GM19452 (cell line): ENCODE results near the gene IPPK.

Experiments
- ATAC-seq: cut with Tn5 transposase; IDR thresholded peaks from one replicate; pipeline ENCODE4 v1.9.1; 2021; ENCODE audit not compliant: unreplicated experiment

Gene IPPK

DNA sequence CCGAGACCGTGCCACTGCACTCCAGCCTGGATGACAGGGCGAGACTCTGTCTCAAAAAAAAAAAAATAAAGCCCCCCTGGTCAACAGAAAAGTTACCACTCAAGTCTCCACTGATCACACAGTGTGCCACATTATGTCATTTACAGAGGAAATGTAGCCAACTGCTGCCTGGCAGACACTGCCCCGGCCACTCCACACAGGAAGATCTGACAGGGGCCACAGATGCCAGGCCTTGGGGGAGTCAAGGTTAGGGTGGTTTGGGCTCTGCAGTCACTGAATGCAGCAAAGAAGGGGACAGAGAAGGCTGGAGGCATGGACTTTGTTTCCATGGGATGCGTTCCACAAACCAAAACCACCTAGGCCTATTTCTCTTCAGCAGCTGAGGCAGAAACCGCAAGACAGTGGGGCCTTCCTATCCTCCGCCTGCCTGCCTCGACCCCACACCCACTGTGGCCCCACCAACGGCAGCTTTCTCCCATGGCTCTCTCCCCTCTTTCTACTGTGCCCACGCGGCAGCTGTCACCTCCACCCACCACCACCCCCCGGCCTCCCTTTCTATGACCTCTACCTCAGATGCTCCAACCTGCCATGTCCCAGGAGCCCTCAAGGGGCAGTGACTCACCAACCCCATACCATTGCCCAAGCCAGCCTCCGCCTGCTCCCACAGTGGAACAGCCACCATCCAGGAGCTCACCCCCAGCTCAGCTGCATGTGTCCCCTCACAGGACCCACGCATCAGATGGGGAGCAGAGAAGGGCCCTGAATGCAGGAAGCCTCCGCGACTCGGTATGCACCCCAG lies 12.4 kb downstream of the IPPK start:
- no peak for ATAC-seq

GRCh38 chr9:92656537-92656925 lies 13.4 kb downstream of the IPPK start:
- ATAC-seq: no peak

DNA sequence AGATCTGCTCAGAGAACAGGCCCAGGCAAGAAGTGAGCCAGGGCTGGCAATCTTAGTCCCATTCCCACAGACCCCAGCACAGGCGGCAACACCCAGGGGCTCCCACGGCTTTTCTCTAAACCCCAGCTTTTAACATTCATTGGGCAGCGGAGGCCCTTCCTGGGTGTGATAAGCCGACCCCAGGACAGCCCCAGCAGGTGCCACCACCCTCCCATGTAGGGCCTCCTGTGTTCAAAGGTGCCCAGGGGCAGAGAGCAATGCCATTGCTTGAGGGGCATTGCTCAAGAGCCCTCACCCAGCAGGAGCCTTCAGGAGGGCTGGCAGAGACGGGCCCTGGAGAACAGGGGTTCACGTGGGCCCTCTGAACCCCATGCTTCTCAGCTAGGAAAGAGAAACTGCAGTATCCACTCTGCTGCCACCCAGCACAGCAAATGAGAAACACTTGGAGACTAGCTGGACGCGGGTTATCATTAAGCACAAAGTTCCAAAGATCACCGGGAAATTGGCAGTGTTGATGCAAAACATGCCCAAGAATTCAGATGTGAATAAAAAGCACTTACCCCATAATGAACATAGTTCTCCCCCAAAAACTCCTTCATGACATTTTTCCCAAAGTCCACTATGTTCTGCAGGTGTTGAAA lies 13.9 kb downstream of the IPPK start:
- ATAC-seq: no peak

DNA sequence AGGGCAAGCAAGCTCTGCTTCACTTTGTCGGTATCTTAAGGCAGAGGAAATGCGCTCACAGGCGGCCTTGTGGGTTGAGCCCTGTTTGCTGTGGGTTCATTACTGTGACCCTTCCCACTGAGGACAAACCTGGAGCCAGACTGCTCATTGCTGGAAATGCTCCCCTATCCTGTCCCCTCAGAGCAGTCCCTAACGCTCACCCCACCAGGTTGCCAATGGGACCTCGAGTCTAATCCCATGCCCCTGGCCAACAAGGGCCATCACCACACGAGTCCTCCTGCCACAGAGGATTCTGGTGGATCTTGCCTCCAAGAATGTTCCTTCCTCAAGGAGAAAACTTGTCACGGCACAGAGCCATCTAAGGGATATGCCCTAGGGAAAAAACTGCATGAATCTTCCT lies 14.6 kb downstream of the IPPK start:
- ATAC-seq: no peak

- ATAC-seq: no peak
These were observed 15.2 kb downstream of the IPPK start for GRCh38 chr9:92654481-92655301.

- ATAC-seq: no peak
These were observed 17.5 kb downstream of the IPPK start for GRCh38 chr9:92652461-92652860.

DNA sequence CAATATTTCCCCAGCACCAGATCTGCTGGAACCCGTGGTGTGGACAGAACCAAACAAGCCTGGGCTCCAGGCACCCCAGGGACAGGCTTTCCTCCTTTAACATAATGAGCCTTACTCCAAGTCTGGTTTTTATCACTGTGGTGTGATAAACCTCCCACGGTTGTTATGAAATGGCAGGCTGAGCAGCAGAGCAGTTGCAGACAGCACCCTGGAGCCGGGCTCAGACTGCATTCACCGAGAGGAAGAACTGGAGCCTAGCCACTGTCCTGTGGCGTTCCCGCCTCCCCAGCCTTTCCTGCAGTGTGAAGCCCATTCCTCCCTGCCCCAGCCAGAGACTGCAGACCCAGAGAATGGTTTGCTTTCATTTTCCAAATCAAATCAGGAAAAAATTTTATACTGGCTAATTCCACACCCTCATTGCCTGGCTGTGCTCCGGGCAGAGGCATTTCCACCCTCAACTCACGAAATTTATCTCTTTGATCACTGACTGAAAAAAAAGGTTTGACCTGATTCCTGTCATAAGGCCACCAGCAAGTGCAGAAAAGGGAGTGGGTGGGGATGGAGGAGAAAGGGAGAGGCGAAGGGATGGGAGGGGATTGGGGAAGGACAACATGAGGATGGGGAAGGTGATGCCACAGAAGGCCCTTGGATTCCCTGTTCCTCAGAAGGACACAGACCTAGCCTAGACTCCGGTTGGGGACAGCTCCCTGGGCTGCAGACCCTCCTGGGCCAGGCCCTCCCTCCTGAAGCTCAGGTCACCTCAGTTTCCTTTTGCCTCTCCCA lies 18.9 kb downstream of the IPPK start:
- no peak for ATAC-seq

DNA sequence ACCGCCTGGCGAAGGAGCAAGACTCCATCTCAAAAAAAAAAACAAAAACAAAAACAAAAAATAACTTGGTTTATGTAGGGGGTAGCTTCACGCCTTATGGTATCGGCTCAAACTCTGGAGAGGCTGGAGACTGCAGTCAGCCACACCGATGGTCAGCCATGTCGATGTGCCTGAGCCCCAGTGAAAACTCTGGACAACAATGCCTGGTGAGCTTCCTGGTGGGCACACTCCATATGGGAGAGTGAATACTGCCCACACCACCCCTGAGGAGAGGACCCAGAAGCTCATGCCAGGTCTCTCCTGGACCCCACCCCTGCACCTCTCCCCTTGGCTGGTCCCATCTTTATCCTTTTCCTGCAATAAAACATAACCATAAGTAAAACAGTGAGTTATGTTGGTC lies 19.6 kb downstream of the IPPK start:
- no peak for ATAC-seq

DNA sequence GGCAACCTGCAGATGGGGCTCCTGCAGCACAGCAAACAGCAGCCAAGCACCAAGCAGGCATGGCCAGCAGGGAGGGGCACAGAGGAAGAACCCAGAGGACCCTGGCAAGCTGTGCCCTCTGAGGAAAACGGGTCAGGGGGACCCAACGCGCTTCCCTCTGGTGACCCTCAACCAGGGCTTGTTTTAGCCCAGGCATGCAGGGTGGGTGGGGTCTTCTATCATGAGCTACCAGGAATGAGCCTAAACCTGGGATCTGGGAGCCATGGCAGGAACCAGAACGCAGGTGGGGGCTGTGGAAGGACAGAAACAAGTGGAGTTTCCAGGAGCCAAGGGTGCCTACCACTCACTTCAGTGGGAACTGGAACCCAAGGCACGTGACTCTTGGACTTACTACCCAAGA lies 20.9 kb downstream of the IPPK start:
- ATAC-seq: no peak

DNA sequence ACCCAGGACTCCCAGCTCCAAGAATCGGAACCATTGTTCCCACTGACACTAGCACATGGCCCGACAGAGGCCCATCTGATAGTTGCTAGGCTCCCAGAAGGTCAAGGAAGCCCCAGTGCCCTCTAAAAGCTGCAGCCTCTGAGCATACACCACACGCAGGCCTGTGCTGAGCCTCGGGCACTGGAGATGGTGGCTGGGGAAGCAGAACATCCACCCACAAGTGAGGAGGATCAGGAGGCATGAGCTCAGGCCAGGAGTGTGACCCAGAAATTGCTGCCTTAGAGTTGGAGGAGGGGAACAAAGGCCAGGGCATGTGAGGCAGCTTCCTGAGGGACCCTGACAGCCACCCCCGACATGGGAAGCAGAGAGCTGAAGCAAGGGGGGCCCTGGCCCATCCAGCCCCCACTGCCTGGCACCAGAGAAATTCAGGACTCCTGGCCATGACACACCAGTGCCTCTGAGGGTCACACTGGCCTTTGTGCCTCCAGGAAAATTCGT lies 21.4 kb downstream of the IPPK start:
- no peak for ATAC-seq

GRCh38 chr9:92647671-92648473 lies 22.1 kb downstream of the IPPK start:
- no peak for ATAC-seq

- ATAC-seq: no peak
These were observed 24.9 kb downstream of the IPPK start for GRCh38 chr9:92645041-92645440.

DNA sequence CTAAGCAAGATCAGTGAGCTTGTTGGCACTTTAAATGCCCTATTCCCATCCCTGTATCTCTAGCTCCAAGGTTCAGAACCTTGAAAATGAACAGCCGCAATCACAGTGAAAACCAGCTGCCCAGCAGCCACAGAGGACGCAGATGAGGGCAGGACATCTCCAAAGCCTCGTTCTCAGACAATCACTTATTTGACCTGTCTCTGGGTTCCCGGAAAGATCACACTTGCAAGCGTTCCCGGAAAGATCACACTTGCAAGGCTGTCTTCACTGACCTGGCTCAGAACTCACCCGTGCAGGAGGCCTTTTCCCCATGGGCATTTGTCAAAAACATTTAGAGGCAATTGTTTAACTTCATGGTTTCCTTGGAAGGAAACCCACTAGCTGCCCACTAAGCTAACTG lies 25.7 kb downstream of the IPPK start:
- ATAC-seq: no peak

GRCh38 chr9:92642564-92642963 lies 27.4 kb downstream of the IPPK start:
- no peak for ATAC-seq

- no peak for ATAC-seq
These were observed 27.9 kb downstream of the IPPK start for GRCh38 chr9:92642041-92642451.

DNA sequence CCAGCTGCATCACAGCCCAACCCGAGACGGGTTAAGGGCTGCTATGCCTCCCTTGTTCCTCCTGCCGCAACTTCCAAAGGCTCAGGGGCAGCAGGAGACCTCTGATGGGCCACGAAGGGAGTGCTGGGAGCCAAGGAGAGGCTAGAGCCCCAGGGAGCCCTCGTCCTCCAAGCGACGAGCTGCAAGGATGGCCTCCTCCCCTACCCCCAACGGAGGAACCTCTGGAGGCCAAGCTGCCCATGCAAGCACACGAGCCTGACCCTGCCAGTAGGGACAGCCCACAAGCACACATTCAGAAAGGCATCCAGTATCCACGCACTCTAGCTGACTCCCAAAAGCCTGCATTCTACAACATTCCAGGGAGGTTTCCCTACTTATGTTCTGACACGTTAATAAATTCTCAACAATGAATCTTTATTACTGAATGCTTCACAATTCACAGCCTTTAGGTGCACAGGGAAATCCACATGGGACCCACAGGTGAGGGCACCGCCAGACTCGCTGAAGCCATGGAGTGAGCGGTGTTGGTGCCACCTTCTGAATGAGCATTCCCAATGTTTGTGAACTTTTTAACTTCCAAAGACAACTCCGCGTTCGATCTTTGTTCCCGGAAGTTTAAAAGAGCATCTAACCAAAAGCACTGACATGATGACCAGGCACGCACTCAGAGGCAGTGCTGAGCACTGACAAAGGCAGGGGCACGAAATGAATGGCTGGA lies 28.7 kb downstream of the IPPK start:
- ATAC-seq: no peak

GRCh38 chr9:92640398-92641091 lies 29.4 kb downstream of the IPPK start:
- ATAC-seq: no peak

DNA sequence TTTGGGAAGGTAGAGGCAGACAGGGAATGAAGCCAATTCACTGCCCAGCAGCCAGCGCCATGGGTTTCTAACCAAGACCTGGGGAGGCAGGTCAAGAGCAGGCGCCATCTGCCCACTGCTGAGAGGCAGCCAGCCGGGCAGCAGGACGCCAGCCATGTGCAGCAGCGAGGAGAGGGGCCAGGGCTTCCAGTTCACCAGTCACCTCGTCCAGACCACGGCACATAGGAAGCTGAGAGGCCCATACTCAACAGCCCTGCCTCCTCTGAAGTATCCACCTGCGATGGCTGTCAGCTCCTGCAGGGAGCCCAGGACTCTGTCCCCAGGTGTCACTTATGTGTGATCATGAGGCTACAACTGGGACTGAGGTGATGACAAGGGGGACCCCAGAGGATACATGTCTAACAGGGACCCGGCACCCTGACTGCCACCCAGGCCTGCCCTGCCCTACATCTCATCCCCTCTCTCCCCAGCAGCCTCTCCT lies 30.1 kb downstream of the IPPK start:
- no peak for ATAC-seq

DNA sequence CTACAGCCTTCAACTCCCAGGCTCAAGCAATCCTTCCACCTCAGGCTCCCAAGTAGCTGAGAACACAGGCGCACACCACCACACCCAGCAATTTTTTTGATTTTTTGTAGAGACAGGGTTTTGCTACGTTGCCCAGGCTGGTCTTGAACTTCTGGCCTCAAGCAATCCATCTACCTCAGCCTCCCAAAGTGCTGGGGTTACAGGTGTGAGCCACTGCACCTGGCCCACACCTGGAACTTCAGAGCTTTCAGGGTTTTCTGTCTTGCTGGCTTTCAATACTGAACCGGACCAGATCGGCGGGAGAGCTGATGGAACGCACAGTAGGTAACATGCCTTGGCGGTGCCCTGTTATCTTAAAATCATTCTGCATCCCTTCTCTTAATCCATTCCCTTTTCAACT lies 30.8 kb downstream of the IPPK start:
- ATAC-seq: no peak
